ENCODE measurements around the gene CAPN15. TPM values are rescaled to one million over a fixed set of nuclear protein-coding genes. Genes with fewer than 3 reads are reported as not detected.

Gene CAPN15
- total RNA-seq, 1 donor from 2014 or later: 38.7 TPM

DNA sequence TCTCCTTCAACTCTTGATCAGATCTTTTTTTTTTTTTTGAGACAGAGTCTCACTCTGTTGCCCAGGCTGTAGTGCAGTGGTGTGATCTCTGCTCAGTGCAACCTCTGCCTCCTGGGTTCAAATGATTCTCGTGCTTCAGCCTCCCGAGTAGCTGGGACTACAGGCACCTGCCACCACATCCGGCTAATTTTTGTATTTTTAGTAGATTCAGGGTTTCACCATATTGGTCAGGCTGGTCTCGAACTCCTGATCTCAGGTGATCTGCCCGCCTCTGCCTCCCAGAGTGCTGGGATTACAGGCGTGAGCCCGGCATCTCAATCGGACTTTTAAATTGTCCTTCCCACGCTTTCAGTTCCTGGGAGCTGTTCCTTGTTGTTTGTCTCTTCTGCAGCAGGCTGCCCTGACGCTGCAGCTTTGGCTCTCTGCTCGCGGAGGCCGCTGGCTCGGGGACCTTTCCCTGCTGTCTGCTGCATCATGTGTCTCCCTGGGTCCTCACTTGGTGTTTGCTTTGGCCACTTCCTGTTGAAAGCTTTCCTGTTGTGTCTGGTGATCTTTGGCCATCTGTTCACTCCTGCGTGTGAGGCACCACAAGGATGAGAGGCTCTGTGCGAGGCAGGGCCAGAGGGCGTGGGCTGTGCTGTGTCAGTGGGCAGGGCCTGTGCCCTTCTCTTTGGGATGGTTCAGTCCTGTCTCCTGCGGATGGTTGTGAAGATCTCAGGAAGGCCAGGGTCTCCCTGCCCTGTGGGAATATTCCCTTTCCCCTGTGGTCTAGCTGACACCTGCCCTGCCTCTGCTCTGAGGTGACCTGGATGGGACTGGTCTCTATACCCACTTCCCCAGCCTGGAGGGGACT is 18.4 kb upstream of the CAPN15 start:
- no peaks in the 10 kb centered on the region for H3K27me3 Mint-ChIP-seq (ENCODE audit: low read depth, unreplicated experiment)
- H3K4me3 Mint-ChIP-seq (ENCODE audit: unreplicated experiment): no peak overlapping the region
- Histone ChIP-seq H3K27ac (ENCODE audit: low read depth, low read length) (no peak overlapping the region), H3K4me2 (ENCODE audit: low read length) (no peak overlapping the region), H2AFZ (ENCODE audit: low read depth, low read length) (no peak overlapping the region), H3K79me2 (ENCODE audit: insufficient read depth, low read length) (no peaks in the 10 kb centered on the region), H3K36me3 (ENCODE audit: insufficient read depth, low read length) (no peaks in the 10 kb centered on the region), H3K4me3 (ENCODE audit: insufficient read depth, low read depth, low read length) (no peak overlapping the region), H3K27me3 (ENCODE audit: insufficient read depth, low read length) (no peaks in the 10 kb centered on the region), H3K9me3 (ENCODE audit: insufficient read depth, low read depth, low read length) (no peaks in the 10 kb centered on the region), H3K9ac (ENCODE audit: low read length) (no peak overlapping the region), H3K4me1 (ENCODE audit: insufficient read depth, low read length) (no peaks in the 10 kb centered on the region), H4K20me1 (ENCODE audit: insufficient read depth, low read length) (peaks cover 6% of the 10 kb centered on the region)
- H3K27ac Mint-ChIP-seq (ENCODE audit: unreplicated experiment): no peak overlapping the region
- no peak for FAIRE-seq
- peaks cover 7% of the 10 kb centered on the region for H3K36me3 Mint-ChIP-seq (ENCODE audit: low read depth, unreplicated experiment)
- peaks cover 2% of the 10 kb centered on the region for H3K9me3 Mint-ChIP-seq (ENCODE audit: unreplicated experiment)
- H3K4me1 Mint-ChIP-seq (ENCODE audit: low read depth, unreplicated experiment): no peaks in the 10 kb centered on the region
- TF ChIP-seq, protein P1, sequence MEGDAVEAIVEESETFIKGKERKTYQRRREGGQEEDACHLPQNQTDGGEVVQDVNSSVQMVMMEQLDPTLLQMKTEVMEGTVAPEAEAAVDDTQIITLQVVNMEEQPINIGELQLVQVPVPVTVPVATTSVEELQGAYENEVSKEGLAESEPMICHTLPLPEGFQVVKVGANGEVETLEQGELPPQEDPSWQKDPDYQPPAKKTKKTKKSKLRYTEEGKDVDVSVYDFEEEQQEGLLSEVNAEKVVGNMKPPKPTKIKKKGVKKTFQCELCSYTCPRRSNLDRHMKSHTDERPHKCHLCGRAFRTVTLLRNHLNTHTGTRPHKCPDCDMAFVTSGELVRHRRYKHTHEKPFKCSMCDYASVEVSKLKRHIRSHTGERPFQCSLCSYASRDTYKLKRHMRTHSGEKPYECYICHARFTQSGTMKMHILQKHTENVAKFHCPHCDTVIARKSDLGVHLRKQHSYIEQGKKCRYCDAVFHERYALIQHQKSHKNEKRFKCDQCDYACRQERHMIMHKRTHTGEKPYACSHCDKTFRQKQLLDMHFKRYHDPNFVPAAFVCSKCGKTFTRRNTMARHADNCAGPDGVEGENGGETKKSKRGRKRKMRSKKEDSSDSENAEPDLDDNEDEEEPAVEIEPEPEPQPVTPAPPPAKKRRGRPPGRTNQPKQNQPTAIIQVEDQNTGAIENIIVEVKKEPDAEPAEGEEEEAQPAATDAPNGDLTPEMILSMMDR (IDR thresholded peaks at IDR 0.05; ENCODE audit: insufficient read depth, low read depth, low read length): no peak
- TF ChIP-seq EZH2 (IDR thresholded peaks at IDR 0.05; ENCODE audit: insufficient read depth, low read length): no peak
- DNase-seq (ENCODE audit: low read depth): no peak

DNA sequence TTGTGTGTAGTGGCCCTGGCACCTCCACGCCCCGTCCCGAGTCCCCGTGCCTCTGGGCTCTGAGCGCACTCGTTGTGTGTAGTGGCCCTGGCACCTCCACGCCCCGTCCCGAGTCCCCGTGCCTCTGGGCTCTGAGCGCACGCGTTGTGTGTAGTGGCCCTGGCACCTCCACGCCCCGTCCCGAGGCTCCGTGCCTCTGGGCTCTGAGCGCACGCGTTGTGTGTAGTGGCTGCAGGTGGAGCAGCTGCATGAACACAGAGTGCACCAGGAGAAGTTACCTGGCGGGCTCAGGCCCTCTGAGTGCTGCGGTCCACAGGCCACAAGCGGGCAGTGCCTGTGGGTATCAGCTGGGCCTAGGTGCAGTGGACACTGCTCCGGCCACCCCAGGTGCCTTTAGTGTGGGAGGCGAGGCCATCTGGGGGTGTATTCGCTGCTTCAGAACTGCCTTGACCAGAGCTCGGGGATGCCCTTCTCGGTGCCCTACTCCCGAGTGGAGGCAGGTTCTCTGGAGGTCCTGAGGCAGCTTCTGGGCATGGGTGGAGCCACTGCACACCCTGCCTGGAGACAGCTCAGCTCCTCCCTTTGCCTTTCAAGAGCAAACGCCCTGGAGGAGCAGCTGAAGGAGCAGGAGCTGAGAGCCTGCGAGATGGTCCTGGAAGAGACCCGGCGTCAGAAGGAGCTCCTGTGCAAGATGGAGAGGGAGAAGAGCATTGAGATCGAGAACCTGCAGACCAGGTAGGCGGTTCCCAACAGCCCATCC is 17.3 kb upstream of the CAPN15 start:
- peaks cover 11% of the 10 kb centered on the region for H3K36me3 Mint-ChIP-seq (ENCODE audit: low read depth, unreplicated experiment)
- DNase-seq (ENCODE audit: low read depth) (no peak), FAIRE-seq (no peak)
- no peak overlapping the region for H3K27ac ChIP-seq (ENCODE audit: low read depth, low read length)
- no peak overlapping the region for H2AFZ ChIP-seq (ENCODE audit: low read depth, low read length)
- no peak overlapping the region for H3K4me3 Mint-ChIP-seq (ENCODE audit: unreplicated experiment)
- H3K79me2 ChIP-seq (ENCODE audit: insufficient read depth, low read length): no peaks in the 10 kb centered on the region
- H3K36me3 ChIP-seq (ENCODE audit: insufficient read depth, low read length): no peaks in the 10 kb centered on the region
- no peaks in the 10 kb centered on the region for H3K27me3 ChIP-seq (ENCODE audit: insufficient read depth, low read length)
- no peak overlapping the region for H3K4me2 ChIP-seq (ENCODE audit: low read length)
- no peaks in the 10 kb centered on the region for H3K4me1 ChIP-seq (ENCODE audit: insufficient read depth, low read length)
- no peak overlapping the region for H3K9ac ChIP-seq (ENCODE audit: low read length)
- no peak for TF ChIP-seq EZH2 (IDR thresholded peaks at IDR 0.05; ENCODE audit: insufficient read depth, low read length)
- TF ChIP-seq, protein P1 (IDR thresholded peaks at IDR 0.05; ENCODE audit: insufficient read depth, low read depth, low read length): no peak
- H3K27ac Mint-ChIP-seq (ENCODE audit: unreplicated experiment): no peak overlapping the region
- H3K4me1 Mint-ChIP-seq (ENCODE audit: low read depth, unreplicated experiment): no peaks in the 10 kb centered on the region
- H3K4me3 ChIP-seq (ENCODE audit: insufficient read depth, low read depth, low read length): no peak overlapping the region
- H3K9me3 ChIP-seq (ENCODE audit: insufficient read depth, low read depth, low read length): no peaks in the 10 kb centered on the region
- H3K27me3 Mint-ChIP-seq (ENCODE audit: low read depth, unreplicated experiment): no peaks in the 10 kb centered on the region
- peaks cover 6% of the 10 kb centered on the region for H4K20me1 ChIP-seq (ENCODE audit: insufficient read depth, low read length)
- H3K9me3 Mint-ChIP-seq (ENCODE audit: unreplicated experiment): peaks cover 2% of the 10 kb centered on the region
